Vagina (tissue), 2 donors: ENCODE measurements around the gene PCSK9. TPM values are rescaled to one million over a fixed set of nuclear protein-coding genes. Genes with fewer than 3 reads are reported as not detected.

Experiments used
- DNase-seq, 2 donors: peaks; one replicate each; pipeline ENCODE4 v3.0.0-alpha.2; 2017; ENCODE audit errors: extremely low spot score in 2 of 2
- H3K27ac ChIP-seq: fragments of 200-600 bp; sonication (generic); one replicate; pipeline ENCODE4 v1.5.1; 2019
- H3K27me3 ChIP-seq: fragments of 200-600 bp; sonication (generic); one replicate; pipeline ENCODE4 v1.5.1; 2019
- H3K36me3 ChIP-seq, 2 donors: fragments of 200-600 bp; sonication (generic); one replicate each; pipeline ENCODE4 v1.5.1; 2017 to 2019
- H3K4me1 ChIP-seq: fragments of 200-600 bp; sonication (generic); one replicate; pipeline ENCODE4 v1.5.1; 2019
- H3K4me3 ChIP-seq, 2 donors: fragments of 200-600 bp; sonication (generic); 1 replicate in 1 of 2; 2 replicates in 1 of 2; pipeline ENCODE4 v1.5.1; 2016 to 2019
- H3K9me3 ChIP-seq: fragments of 200-600 bp; sonication (generic); one replicate; pipeline ENCODE4 v1.5.1; 2019
- CTCF ChIP-seq, 3 experiments: fragments of 450-650 bp in 2 of 3; fragments of 200-600 bp in 1 of 3; sonication (generic) in 1 of 3; IDR thresholded peaks; one replicate each; pipeline ENCODE4 v1.5.1; 2017 to 2019; ENCODE audit warnings: antibody characterized with exemption in 3 of 3, mild to moderate bottlenecking in 2 of 3, moderate library complexity in 2 of 3
- POLR2A ChIP-seq, 2 donors: fragments of 450-650 bp; IDR thresholded peaks; one replicate each; pipeline ENCODE4 v1.6.1; 2017; ENCODE audit warnings: antibody characterized with exemption in 2 of 2, mild to moderate bottlenecking in 2 of 2, moderate library complexity in 2 of 2
- POLR2AphosphoS5 ChIP-seq, 2 donors: sonication (generic); formaldehyde crosslinking; IDR thresholded peaks; one replicate each; pipeline ENCODE4 v1.9.0; 2017; ENCODE audit warnings: antibody characterized with exemption in 2 of 2, mild to moderate bottlenecking in 2 of 2, low read depth in 1 of 2; ENCODE audit not compliant: insufficient read depth in 1 of 2
- intact Hi-C: fragments of 100-400 bp; cut with DNase I; formaldehyde crosslinking; loops from one replicate; pipeline ENCODE4 v1.15.1; 2023
- total RNA-seq: library from RNA; depleted of rRNA; stranded (reverse); fragments of >200 nt; gene quantifications from one replicate; pipeline ENCODE4 v1.2.3, GENCODE V29; 2016

The PCSK9 gene
- total RNA-seq, 1 donor from 2014 or later: 0.25 TPM

- no peak overlapping the region for H3K4me3 ChIP-seq
- DNase-seq: no peak
- no peak overlapping the region for H3K27ac ChIP-seq
- no peaks in the 10 kb centered on the region for H3K4me1 ChIP-seq
- H3K36me3 ChIP-seq: peaks cover 6 to 92% of the 10 kb centered on the region in 2 donors
- TF ChIP-seq POLR2A (IDR thresholded peaks at IDR 0.05): no peak
- TF ChIP-seq POLR2AphosphoS5 (IDR thresholded peaks at IDR 0.05; ENCODE audit: insufficient read depth in 1 of 2, low read depth in 1 of 2): no peak
- TF ChIP-seq CTCF (IDR thresholded peaks at IDR 0.05): no peak
- intact Hi-C loops: loop anchor here (1.0 kb wide), 1 partner anchor 26 kb away; no protein-coding TSS in a partner anchor
- H3K9me3 ChIP-seq: no peaks in the 10 kb centered on the region
- no peaks in the 10 kb centered on the region for H3K27me3 ChIP-seq
Observed at GRCh38 chr1:55073187-55073916, 34.0 kb downstream of the PCSK9 start.

GRCh38 chr1:55074455-55074854, 35.1 kb downstream of the PCSK9 start:
- intact Hi-C loops: no loop called here
- H3K9me3 ChIP-seq: no peaks in the 10 kb centered on the region
- no peaks in the 10 kb centered on the region for H3K4me1 ChIP-seq
- peaks cover 6 to 91% of the 10 kb centered on the region in 2 donors for H3K36me3 ChIP-seq
- no peak for DNase-seq
- H3K4me3 ChIP-seq: no peak overlapping the region
- H3K27me3 ChIP-seq: no peaks in the 10 kb centered on the region
- H3K27ac ChIP-seq: no peak overlapping the region
- no peak for TF ChIP-seq POLR2AphosphoS5 (IDR thresholded peaks at IDR 0.05; ENCODE audit: insufficient read depth in 1 of 2, low read depth in 1 of 2)
- TF ChIP-seq CTCF (IDR thresholded peaks at IDR 0.05): no peak
- TF ChIP-seq POLR2A (IDR thresholded peaks at IDR 0.05): no peak

- no peak for TF ChIP-seq POLR2A (IDR thresholded peaks at IDR 0.05)
- TF ChIP-seq CTCF (IDR thresholded peaks at IDR 0.05): no peak
- no peak for TF ChIP-seq POLR2AphosphoS5 (IDR thresholded peaks at IDR 0.05; ENCODE audit: insufficient read depth in 1 of 2, low read depth in 1 of 2)
- no peak overlapping the region for H3K4me3 ChIP-seq
- intact Hi-C loops: no loop called here
- H3K27me3 ChIP-seq: no peaks in the 10 kb centered on the region
- H3K9me3 ChIP-seq: no peaks in the 10 kb centered on the region
- H3K36me3 ChIP-seq: peaks cover 6 to 95% of the 10 kb centered on the region in 2 donors
- no peak overlapping the region for H3K27ac ChIP-seq
- no peaks in the 10 kb centered on the region for H3K4me1 ChIP-seq
- DNase-seq: no peak
Observed at GRCh38 chr1:55076356-55076755, 37.0 kb downstream of the PCSK9 start.

GRCh38 chr1:55078470-55078869, 39.1 kb downstream of the PCSK9 start:
- peaks cover 6 to 95% of the 10 kb centered on the region in 2 donors for H3K36me3 ChIP-seq
- intact Hi-C loops: no loop called here

More at GRCh38 chr1:55078470-55078869, 39.1 kb downstream of the PCSK9 start:
- DNase-seq: no peak
- Histone ChIP-seq H3K4me1 (no peaks in the 10 kb centered on the region), H3K4me3 (no peak overlapping the region), H3K9me3 (no peaks in the 10 kb centered on the region), H3K27me3 (no peaks in the 10 kb centered on the region), H3K27ac (no peak overlapping the region)
- TF ChIP-seq POLR2A (IDR thresholded peaks at IDR 0.05): no peak
- no peak for TF ChIP-seq CTCF (IDR thresholded peaks at IDR 0.05)
- no peak for TF ChIP-seq POLR2AphosphoS5 (IDR thresholded peaks at IDR 0.05; ENCODE audit: insufficient read depth in 1 of 2, low read depth in 1 of 2)
